HG03457 (cell line): ENCODE measurements around the gene NBPF4.
A peak's percentile ranks its signal among the peaks of the same experiment; 100 is the strongest.
"Not testable (repeated sequence)": the region's sequence is repeated elsewhere in the genome, so short reads cannot be mapped to it uniquely, and the experiment has no call there.

Experiments used
- ATAC-seq: cut with Tn5 transposase; IDR thresholded peaks from one replicate; pipeline ENCODE4 v1.9.1; 2021; ENCODE audit warnings: moderate number of reproducible peaks; ENCODE audit not compliant: unreplicated experiment

Gene NBPF4

DNA sequence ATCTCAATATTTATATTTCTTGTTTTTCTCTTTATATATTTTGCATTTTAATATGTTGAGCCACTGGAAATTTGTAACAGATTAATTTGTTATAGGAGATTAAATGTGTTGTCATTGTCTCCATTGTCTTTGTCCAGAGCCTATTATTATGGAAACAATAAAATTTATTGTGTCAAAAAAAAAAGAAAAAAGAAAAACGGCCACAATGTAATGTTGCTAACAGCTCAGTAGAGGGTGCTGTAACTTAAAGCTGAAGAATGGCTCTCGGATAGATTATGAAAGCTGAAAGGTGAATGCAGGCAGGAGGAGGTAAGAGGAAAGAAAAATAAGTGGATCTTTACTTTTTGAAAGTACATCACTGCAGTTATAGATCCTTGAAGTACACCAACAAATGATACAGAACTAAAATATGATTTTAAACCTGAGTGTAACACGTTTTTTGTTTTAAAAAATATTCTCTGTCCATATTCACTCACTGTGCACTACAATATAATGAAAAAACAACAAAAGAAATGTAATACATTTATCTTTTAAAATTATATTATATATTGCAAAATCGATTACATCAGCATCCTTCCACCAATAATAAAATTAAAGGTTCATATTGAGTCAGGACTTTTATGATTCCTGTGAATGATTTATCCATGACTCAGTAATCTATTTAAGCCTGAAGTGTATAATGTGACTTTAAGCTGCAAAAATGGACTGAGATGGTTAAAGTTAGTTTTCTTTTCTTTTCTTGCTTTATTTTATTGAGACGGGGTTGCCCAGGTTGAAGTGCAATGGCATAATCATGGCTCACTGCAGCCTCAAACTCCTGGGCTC is 29.0 kb downstream of the NBPF4 start:
- not testable (repeated sequence) for ATAC-seq

DNA sequence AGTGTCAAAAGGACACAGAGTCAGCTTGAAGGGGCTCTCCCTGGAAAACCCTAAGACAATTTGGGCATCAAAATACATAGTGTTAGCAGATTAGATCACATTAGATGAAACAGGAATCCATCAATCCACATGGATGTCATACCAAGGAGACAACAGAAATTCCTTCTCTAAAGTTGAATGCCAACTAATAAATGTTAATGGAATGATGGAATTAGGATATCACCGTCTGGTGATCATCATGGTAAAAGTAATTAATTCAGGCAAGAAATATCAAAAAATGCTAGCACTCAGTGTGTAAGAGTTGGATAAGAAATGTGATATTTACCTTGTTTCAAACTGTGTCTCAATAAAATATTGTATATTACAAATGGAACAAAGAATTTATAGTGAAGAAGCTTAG is 32.9 kb downstream of the NBPF4 start:
- ATAC-seq = no peak

- no peak for ATAC-seq
Measured at GRCh38 chr1:108209456-108210108, 34.3 kb downstream of the NBPF4 start.

DNA sequence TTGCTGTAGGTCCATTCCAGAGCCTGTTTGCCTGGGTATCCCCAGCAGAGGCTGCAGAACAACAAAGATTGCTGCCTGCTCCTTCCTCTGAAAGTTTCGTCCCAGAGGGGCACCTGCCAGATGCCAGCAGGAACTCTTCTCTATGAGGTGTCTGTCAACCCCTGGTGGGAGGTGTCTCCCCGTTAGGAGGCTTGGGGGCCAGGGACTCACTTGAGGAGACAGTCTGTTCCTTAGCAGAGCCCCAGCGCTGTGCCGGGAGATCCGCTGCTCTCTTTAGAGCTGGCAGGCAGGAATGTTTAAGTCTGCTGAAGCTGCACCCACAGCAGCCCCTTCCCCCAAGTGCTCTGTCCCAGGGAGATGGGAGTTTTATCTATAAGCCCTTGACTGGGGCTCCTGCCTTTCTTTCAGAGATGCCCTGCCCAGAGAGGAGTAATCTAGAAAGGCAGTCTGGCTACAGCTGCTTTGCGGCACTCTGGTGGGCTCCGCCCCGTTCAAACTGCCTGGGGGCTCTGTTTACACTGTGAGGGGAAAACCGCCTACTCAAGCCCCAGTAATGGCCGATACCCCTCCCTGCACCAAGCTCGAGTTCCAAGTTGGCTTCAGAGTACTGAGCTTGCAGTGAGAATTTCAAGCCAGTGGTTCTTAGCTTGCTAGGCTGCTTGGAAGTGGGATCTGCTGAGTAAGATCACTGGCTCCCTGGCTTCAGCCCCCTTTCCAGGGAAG is 35.0 kb downstream of the NBPF4 start:
- no peak for ATAC-seq

- ATAC-seq = not testable (repeated sequence)
Measured at GRCh38 chr1:108203582-108203981, 40.3 kb downstream of the NBPF4 start.

- no peak for ATAC-seq
Measured at GRCh38 chr1:108201687-108202086, 42.2 kb downstream of the NBPF4 start.

DNA sequence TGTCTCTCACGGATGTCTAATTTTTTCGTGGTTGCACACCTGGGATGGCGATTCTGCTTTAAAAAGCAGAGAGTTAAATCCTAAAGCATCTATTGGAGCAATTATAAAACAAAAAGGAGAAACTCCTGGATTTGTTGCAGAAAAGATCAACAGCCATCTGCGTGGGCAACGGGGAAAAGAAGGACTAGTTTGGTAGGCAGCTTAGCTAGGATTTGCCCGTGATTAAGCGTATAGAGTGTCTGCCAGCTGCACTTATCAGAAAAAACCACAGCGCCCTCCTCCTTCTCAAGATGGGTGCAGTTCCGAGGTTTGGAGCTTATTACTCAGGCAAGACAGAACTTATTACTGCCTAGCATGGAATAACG is 43.2 kb downstream of the NBPF4 start:
- ATAC-seq = no peak

GRCh38 chr1:108199781-108200686 is 43.8 kb downstream of the NBPF4 start, which contains the start of gene SLC25A24:
TSS of gene SLC25A24 (minus strand) at chr1:108200343. CDS start at chr1:108200138, 205 bp downstream.
- ATAC-seq = peak; percentile 76

GRCh38 chr1:108199201-108199691 is 44.6 kb downstream of the NBPF4 start:
- ATAC-seq = no peak

DNA sequence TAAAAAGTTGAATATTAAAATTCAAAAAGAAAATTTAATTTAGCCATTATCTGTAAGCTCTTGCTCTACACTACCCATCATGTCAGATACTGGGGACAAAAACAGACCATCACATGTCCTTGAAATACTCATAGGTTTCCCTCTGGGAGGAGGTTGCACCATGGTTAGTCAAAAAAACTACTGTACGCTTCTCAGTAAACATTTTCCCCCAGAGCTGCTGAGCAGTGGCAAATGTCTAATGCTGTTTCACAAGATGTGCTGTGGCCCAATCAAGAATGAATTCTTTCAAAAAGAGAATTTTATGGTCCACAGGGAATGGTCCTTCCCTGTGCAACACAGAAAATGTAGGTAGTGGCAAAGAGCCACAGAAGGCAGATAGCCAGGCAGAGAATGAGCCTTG is 49.8 kb downstream of the NBPF4 start:
- ATAC-seq = no peak

- ATAC-seq = no peak
Measured at GRCh38 chr1:108193333-108193732, 50.5 kb downstream of the NBPF4 start.

DNA sequence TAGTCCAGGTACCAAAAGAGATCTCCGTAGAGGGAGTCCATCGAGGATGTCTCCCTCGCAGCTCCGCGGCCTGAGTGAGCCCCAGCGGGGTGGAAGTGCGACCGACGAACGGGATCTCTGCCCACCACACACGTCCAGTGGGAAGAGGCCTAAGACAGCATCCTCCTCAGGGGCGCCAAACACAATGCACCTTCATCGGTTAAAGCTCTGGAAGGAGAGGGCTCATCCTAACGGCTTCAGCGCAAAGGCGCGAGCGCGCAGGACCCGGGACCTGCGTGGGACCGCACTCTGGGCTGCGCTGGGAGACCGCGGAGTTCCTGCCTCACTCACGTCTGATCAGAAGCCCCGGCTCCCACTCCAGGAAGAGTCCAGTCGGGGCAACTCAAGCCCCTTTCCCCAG is 51.3 kb downstream of the NBPF4 start:
- no peak for ATAC-seq

DNA sequence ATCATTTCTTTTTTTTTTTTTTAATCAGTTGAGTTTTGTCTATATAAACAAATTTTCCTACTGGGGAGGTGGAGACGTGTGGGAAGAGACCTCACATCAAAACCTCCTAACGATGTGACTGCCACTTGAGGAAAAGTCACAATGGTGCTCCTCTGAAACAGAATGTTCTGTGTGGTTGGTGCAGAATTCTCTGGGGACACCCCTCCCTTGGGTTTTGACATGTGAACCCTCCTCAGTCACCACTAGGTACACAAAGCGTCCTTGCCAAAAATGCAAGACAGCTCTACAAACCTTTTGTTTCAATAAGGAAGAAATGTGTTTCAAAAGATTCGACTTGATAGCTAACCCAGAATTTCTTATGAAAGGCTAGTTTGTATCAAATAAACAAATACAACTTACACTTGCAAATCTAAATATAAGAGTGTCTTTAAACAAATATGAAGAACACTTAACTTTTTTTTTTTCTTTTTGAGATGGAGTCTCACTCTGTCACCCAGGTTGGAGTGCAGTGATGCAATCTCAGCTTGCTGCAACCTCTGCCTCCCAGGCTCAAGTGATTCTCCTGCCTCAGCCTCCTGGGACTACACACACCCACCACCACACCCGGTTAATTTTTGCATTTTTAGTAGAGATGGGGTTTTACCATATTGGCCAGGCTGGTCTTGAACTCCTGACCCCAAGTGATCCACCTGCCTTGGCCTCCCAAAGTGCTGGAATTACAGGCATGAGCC is 53.0 kb downstream of the NBPF4 start:
- no peak for ATAC-seq

DNA sequence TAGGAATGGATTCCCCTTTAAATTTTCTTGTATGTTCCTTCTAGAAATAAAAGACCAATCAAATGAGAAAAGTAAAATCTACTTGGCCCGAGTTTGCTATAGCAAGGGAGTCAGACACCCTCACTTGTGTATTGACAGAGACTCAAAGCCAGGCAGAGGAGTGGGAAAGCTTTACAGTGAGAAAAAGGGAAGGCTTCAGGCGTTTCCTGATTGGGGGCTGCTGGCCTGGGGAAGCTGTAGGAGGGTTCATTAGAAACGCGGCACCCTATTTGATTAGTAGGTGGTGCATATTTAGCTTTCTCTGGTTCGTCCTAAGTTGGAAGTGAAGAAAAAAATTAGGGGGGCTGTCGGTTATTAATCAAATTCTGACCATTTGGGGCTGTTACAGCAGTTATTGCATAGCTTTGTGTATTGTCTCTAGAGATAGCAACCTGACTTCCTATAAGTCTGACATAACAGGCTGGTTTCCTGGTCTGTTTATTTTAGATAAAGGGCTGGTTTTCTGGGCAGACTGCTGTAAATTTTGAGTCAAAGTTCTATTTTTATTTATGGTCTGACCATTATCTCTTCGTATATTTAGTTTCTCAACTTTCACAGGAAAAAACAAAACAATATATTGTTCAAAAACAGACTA is 53.8 kb downstream of the NBPF4 start:
- no peak for ATAC-seq

- ATAC-seq = no peak
Measured at GRCh38 chr1:108188801-108189200, 55.1 kb downstream of the NBPF4 start.

DNA sequence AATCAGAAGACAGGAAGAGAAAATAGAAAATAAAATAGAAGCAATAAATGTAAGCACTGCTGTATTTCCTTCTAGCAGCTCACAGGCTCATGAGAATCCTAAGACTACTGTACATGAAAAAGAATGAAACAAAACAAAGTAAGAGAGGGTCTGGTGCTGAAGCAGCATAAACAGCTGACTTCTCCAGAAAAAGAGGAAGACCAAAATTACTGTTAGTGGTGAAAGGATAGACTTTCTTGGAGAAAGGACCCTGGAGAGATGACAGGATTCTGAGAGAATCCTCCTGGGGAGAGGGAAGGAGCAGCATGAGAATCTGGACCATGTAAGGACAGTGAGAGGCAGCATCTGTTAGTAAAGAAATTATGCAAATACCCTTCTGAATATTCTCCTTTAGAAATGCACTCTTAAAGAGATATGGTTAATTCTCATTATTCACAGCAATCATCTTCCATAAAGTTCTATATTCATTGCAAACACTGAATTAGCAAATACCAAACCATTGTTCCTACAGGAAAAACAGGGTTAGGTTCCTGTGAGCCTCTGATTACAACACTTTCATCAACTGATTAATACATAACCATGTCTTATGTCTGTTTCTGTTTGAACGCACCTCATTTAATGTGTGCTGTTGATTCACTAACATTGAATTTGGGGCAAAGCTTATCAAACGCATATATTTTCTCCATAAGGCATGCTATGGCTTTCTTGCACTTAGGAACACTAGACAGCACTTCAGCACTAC is 60.7 kb downstream of the NBPF4 start:
- no peak for ATAC-seq

DNA sequence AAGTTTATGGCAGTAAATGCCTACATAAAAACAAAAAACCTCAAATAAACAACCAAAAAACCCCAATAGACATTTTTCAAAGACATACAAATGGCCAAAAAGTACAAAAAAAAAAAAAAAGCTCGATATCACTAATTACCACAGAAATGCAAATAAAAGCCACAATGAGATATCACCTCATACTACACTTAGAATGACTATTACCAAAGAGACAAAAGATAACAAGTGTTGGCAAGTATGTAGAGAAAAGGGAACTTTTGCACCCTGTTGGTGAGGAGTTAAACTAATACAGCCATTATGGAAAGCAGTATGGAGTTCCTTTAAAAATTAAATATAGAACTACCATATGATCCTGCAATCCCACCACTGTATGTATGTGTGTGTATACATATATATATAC is 64.9 kb downstream of the NBPF4 start:
- no peak for ATAC-seq
